ENCODE measurements around the gene TSKS.

The TSKS gene

DNA sequence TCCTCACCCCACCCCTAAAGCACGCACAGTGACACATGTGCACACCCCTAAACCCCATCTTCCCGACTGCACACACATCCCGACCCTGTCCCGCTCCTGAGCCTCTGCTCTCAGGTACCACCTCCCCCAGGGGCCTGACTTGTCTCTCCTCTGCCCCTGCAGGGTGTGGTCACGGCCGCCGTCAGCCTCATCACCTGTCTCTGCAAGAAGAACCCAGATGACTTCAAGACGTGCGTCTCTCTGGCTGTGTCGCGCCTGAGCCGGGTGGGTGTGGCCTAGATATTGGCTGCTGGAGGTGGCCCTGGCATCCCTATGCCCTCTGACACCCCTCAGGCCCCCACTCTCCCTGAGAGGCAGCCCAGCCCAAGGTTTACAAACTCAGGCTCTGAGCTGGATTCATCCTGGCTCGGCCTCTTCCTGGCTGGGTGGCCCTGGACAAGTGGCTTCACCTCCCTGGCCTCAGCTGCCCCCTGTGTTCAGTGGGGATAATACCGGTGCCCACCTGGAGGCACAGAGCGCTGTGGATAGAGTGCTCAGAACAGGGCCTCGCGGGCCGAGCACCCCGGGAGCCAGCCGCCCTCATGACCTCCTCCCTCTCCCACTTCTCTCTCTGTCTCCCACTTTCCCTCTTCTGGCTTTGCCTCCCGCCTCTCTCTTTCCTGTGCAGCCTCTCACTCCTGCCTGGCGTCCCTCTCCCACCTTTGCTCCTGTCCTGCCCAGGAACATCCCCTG, 29.9 kb upstream of the TSKS start:
- DNase-seq: no peak

- DNase-seq: no peak
Observed at GRCh38 chr19:49791776-49792445, 28.8 kb upstream of the TSKS start.

DNA sequence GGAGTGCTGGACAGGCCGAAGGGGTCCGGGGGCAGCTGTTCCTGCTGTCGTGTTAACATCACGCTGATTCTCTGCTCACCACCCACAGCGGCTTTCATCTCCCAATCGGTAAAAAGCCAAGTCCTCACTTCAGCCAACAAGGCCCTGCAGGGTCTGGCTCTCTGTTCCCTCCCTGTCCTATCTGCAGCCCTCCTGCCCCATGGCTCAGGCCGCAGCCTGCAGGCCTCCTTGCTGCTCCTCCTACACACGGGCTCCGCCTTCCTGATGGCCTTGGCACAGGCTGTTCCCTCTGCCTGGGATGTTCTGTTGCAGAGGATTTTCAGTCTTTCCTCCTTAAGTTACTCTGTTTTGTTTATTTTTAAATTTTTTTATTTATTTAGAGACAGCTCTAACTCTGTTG, 27.8 kb upstream of the TSKS start:
- no peak for DNase-seq

GRCh38 chr19:49788857-49789256, 25.8 kb upstream of the TSKS start:
- DNase-seq: no peak

GRCh38 chr19:49787746-49788145, 24.6 kb upstream of the TSKS start:
- no peak for DNase-seq

- DNase-seq: no peak
Observed at GRCh38 chr19:49786376-49786820, 23.3 kb upstream of the TSKS start.

GRCh38 chr19:49782515-49782914, 19.4 kb upstream of the TSKS start:
- no peak for DNase-seq

- DNase-seq: no peak
Observed at GRCh38 chr19:49781394-49781793, 18.3 kb upstream of the TSKS start.

GRCh38 chr19:49780861-49781260, 17.8 kb upstream of the TSKS start:
- DNase-seq: no peak

DNA sequence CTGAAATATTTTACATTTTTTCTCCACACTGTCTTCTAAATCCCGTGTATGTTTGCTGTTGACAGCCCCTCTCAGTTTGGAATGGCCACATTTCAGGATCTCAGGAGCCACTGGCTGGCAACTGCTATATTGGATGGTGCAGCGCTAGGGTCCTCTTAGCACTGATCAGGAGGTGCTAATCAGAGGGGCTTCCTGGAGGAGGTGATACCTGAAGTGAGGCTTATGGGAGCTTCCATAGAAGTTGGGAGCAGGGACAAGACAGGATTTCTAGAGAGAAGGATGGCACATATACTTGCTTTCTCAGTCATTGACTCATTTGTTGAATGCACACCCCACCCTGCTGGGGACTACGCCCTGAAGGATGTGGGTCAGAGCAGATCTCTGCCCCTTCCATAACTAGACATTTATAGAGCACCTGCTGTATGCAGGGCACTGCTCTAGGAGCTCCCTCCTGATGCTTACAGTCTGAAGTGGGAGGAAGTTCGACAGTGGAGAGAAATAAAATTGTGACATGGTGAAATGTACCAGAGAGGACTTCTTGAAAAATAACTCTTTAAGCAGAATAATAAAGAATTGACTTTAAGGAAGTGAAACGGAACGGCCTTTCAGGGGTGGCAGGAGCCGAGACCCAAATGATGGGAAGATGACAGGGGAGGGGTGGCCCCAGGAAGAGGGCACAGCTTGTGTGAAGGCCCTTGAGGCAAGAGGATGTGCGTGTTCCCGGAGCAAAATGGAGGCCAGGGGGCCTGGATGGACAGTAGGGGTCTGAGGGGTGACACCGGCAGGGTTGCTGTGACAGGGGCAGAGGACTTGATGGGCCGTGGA, 16.8 kb upstream of the TSKS start:
- no peak for DNase-seq

GRCh38 chr19:49776371-49776764, 13.3 kb upstream of the TSKS start:
- no peak for DNase-seq

- no peak for DNase-seq
Observed at GRCh38 chr19:49775742-49776370, 12.8 kb upstream of the TSKS start.

- no peak for DNase-seq
Observed at GRCh38 chr19:49774969-49775368, 11.9 kb upstream of the TSKS start.

DNA sequence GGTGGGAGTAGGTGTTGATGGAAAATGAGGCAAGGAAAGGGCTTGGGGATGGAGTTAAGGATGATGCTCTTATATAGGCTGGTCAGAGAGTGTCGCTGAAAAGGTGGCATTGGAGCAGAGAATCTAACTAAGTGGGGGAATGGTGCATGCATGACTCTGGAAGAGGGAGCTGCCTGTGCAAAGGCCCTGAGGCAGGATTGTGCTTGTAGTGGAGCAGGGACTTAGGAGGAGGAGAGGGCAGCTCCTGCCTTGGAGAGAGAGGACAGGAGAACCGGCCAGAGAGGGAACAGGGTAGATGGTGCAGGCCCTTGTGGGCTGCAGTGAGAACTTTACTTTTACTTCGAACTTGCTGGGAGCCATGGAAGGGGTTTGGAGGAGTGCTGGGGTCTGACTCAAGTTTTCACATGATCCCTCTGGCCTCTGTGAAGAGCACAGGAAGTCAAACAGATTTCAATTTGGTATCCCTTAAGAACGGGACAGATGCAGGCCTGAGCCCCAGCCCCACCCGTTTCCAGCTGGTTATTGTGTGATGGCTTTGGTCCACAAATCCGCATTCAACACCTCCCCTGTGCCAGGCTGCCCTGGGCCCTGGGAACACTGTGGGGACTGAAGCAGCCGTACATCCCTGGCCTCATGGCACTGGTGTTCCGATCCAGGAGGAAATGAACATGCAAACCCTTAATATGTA, 10.7 kb upstream of the TSKS start:
- DNase-seq: no peak

GRCh38 chr19:49772850-49773432, 9.8 kb upstream of the TSKS start:
- no peak for DNase-seq

DNA sequence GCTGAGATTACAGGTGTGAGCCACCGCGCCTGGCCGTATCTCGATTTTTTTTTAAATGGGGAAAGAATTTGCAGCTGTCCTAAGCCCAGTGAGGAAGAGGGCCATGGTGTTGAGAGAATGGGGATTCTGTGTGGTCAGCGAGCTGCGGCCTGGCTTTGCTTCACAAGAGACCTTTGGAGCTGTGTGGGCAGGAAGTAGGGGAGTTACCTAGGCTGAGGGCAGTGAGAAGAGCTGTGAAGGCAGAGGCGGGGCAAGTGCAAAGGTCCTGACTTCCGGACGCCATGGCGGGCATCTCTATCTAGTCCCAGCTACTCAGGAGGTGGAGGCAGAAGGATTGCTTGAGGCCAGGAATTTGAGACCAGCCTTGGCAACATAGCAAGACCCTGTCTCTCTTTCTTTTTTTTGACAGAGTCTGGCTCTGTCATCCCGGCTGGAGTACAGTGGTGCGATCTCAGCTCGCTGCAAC, 8.6 kb upstream of the TSKS start:
- DNase-seq: no peak

- DNase-seq: no peak
Observed at GRCh38 chr19:49770529-49770928, 7.4 kb upstream of the TSKS start.

- DNase-seq: no peak
Observed at GRCh38 chr19:49767967-49768581, 5.0 kb upstream of the TSKS start.

DNA sequence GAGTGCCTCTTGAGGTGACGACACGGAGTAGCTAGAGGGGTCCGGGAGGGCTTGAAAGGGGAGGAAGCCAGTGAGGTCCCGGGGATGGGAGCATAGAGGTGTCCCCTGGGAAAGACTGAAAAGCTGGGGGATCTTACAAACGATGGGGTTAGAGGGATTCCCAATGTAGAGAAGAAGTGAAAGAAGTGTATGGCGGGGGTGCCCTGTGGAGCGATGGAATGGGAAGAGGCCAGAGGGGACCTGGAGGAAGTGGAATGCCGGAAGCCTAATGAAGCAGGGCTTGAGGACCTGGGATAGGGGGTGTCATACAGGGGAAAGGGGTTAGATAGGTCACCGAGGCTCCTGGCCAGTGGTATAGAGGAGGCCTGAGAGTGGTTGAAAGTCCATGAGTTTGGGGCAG, 4.3 kb upstream of the TSKS start:
- DNase-seq: no peak

DNA sequence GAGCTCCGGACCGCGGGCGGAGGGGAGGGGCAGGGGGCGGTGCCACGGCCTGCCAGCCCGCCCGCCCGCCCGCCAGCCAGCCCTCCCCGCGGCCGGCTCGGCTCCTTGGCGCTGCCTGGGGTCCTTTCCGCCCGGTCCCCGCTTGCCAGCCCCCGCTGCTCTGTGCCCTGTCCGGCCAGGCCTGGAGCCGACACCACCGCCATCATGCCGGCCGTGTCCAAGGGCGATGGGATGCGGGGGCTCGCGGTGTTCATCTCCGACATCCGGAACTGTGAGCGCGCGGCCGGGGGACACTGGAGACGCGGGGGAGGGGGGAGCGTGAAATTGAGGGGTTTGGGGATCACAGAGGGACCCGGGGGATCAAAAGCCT, 3.8 kb upstream of the TSKS start, which contains the start of gene AP2A1:
Gene AP2A1 (plus strand): TSS at position 72 of the 370 bp plus-strand sequence. CDS start 133 bp downstream, at position 205.
- DNase-seq: no peak

All from activated CD4-positive, alpha-beta T cell treated with anti-CD3 and anti-CD28 coated beads for 1 hour (primary cell).